Natural killer cell (primary cell): ENCODE measurements around the gene REL. TPM values are rescaled to one million over a fixed set of nuclear protein-coding genes. Genes with fewer than 3 reads are reported as not detected.

Experiments
- ATAC-seq, 3 donors: fragments of 150-1000 bp in 2 of 3; fragments of 200-7000 bp in 1 of 3; cut with Tn5 transposase; 1 replicate in 1 of 3; 2 replicates in 2 of 3; pipeline ENCODE4 v1.10.0; 2021; ENCODE audit warnings: mild to moderate bottlenecking in 2 of 3, moderate library complexity in 2 of 3
- DNase-seq, 2 donors: peaks; one replicate each; pipeline versions ENCODE4 v3.0.0 to v3.0.0-alpha.2; 2013 to 2021; ENCODE audit warnings: mixed read lengths in 1 of 2
- H3K27ac ChIP-seq: one replicate; pipeline ENCODE4 v1.5.1; 2013; ENCODE audit warnings: mild to moderate bottlenecking, low read length
- H3K27me3 ChIP-seq: one replicate; pipeline ENCODE4 v1.6.1; 2013; ENCODE audit warnings: low read length; ENCODE audit not compliant: control insufficient read depth, insufficient read depth
- H3K36me3 ChIP-seq: one replicate; pipeline ENCODE4 v1.6.1; 2013; ENCODE audit warnings: low read length; ENCODE audit not compliant: control insufficient read depth, insufficient read depth
- H3K4me1 ChIP-seq: one replicate; pipeline ENCODE4 v1.6.1; 2013; ENCODE audit warnings: low read length; ENCODE audit not compliant: control insufficient read depth, insufficient read depth
- H3K4me3 ChIP-seq: one replicate; pipeline ENCODE4 v1.5.1; 2013; ENCODE audit warnings: low read length
- H3K9me3 ChIP-seq: one replicate; pipeline ENCODE4 v1.6.1; 2013; ENCODE audit warnings: low read length; ENCODE audit not compliant: control insufficient read depth, insufficient read depth
- H3K27ac Mint-ChIP-seq, 2 donors: one replicate each; pipeline ENCODE4 v1.8.0; 2022; ENCODE audit warnings: mild to moderate bottlenecking in 2 of 2, mixed read lengths in 2 of 2, moderate library complexity in 1 of 2
- H3K27me3 Mint-ChIP-seq, 2 donors: one replicate each; pipeline ENCODE4 v1.8.0; 2022; ENCODE audit warnings: low read depth in 2 of 2, mixed read lengths in 2 of 2
- H3K36me3 Mint-ChIP-seq: one replicate; pipeline ENCODE4 v1.8.0; 2022; ENCODE audit warnings: mixed read lengths
- H3K4me1 Mint-ChIP-seq, 2 donors: one replicate each; pipeline ENCODE4 v1.8.0; 2022; ENCODE audit warnings: mixed read lengths in 2 of 2
- H3K4me3 Mint-ChIP-seq: one replicate; pipeline ENCODE4 v1.8.0; 2022; ENCODE audit warnings: mild to moderate bottlenecking, moderate library complexity, mixed read lengths
- H3K9me3 Mint-ChIP-seq, 2 donors: one replicate each; pipeline ENCODE4 v1.8.0; 2022; ENCODE audit warnings: mixed read lengths in 2 of 2
- WGBS: methylation state at CpG from one replicate; pipeline ENCODE4 v1.1.7; 2013; ENCODE audit warnings: missing lambda C conversion rate; ENCODE audit not compliant: insufficient coverage; 5-methylcytosine and 5-hydroxymethylcytosine counted together
- intact Hi-C: fragments of 100-400 bp; cut with micrococcal nuclease; formaldehyde crosslinking; loops from one replicate; pipeline ENCODE4 v1.14.2; 2022
- total RNA-seq, 4 donors: library from RNA; stranded (reverse); fragments of 120-200 nt in 1 of 4; gene quantifications; one replicate each; pipeline versions ENCODE4 v1.2.3 to v1.2.4, GENCODE V29; 2013 to 2022
- TF ChIP-seq, protein P1 (sequence below): fragments of 200-600 bp; IDR thresholded peaks from one replicate; pipeline ENCODE4 v1.8.0; 2022; ENCODE audit warnings: antibody characterized with exemption

Gene REL
- total RNA-seq, result 100 to 1,000 TPM; 128 to 197 (median 178) TPM
- total RNA-seq (2013), result 106 TPM

DNA sequence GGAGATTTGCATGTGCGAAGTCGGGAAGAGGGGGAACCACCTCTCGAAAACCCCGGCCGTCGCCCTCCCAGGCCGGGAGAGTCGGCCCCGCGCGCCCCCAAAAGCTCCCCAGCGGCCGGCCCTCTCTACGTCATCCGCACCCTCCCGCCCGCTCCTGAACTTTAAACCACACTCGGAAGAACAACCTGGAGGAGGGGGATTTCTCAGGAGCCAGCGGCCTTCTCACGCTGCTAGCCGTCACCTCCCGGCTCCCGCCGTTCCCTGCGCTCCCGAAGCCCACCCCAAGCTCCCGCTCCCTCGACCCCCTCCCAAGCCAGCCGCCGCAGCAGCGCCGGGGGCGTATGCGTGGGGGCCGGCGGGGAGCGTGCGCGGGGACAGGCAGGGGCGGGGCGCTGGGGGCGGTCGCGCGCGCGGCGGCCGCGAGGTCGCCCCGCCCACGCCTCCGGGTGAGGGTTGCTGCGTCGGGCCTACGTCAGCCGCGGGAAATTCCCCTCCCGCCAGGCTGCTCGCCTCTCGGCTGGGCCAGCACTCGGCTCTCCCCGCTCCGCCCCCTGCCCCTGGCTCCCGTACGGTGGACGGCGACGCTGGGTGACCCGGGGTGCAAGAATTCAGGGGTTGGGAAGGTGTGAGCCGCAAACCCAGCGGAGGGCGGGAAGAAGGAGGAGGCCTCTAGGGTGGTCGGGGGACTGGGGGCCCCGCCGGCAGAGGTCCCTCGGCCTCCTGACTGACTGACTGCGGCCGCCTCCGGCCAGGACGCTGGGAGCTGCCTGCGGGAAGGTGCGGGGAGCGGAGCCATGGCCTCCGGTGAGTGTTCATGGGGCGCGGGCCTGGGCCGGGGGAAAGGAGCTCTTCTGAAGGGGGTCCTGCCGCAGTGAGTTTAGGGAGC lies at the start of gene REL:
Gene REL (plus strand): TSS at position 528 of the 886 bp plus-strand sequence. CDS start 267 bp downstream, at position 795.
- H3K27ac Mint-ChIP-seq, result peak within 1 kb of the TSS; percentile 96 to 99
- H3K9me3 Mint-ChIP-seq, result no peaks in the 10 kb centered on the region
- Histone ChIP-seq H3K27me3 (no peaks in the 10 kb centered on the region), H3K4me1 (peaks cover 6% of the 10 kb centered on the region), H3K27ac (peak within 1 kb of the TSS; percentile 100), H3K36me3 (no peaks in the 10 kb centered on the region), H3K9me3 (no peaks in the 10 kb centered on the region), H3K4me3 (peak within 1 kb of the TSS; percentile 99)
- TF ChIP-seq, protein P1, sequence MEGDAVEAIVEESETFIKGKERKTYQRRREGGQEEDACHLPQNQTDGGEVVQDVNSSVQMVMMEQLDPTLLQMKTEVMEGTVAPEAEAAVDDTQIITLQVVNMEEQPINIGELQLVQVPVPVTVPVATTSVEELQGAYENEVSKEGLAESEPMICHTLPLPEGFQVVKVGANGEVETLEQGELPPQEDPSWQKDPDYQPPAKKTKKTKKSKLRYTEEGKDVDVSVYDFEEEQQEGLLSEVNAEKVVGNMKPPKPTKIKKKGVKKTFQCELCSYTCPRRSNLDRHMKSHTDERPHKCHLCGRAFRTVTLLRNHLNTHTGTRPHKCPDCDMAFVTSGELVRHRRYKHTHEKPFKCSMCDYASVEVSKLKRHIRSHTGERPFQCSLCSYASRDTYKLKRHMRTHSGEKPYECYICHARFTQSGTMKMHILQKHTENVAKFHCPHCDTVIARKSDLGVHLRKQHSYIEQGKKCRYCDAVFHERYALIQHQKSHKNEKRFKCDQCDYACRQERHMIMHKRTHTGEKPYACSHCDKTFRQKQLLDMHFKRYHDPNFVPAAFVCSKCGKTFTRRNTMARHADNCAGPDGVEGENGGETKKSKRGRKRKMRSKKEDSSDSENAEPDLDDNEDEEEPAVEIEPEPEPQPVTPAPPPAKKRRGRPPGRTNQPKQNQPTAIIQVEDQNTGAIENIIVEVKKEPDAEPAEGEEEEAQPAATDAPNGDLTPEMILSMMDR, result no peak
- peak; percentile 92 to 98 for DNase-seq
- H3K4me3 Mint-ChIP-seq, result peak within 1 kb of the TSS; percentile 97
- peak; percentile 81 to 93 (median 85) for ATAC-seq
- peaks cover 43 to 45% of the 10 kb centered on the region in 2 donors for H3K4me1 Mint-ChIP-seq
- intact Hi-C loops, result loop anchor here (1.0 to 5.0 kb wide), 5 partner anchors 62 to 296 kb away; no protein-coding TSS in a partner anchor
- under 1% methylated on average over 89 of the region's 90 CpGs for WGBS
- no peaks in the 10 kb centered on the region for H3K36me3 Mint-ChIP-seq
- H3K27me3 Mint-ChIP-seq, result no peaks in the 10 kb centered on the region

DNA sequence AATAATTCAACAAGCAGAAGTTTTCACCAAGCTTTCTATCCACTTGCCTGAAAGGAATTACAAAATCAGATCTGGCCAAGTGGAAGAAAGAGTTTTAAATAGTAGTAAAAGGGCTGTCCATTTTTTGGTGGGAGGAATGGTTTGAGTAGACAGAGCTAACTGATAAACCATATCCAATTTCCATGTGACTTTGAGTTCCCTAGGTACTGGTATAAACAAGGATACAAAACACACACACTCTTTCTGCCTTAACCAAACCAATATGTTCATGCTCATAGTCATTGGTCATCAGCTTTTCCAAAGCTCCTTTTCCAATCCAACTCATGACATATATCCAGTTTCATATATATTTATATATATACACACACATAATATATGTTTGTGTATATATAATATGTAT lies 49.5 kb upstream of the REL start:
- Mint-ChIP-seq H3K4me3 (no peak overlapping the region), H3K4me1 (peaks cover 0 to 6% of the 10 kb centered on the region in 2 donors), H3K36me3 (no peaks in the 10 kb centered on the region), H3K27ac (no peak overlapping the region), H3K27me3 (peaks cover 7 to 22% of the 10 kb centered on the region in 2 donors), H3K9me3 (no peaks in the 10 kb centered on the region)
- no peak for ATAC-seq
- H3K9me3 ChIP-seq, result no peaks in the 10 kb centered on the region
- TF ChIP-seq, protein P1, result no peak
- H3K36me3 ChIP-seq, result no peaks in the 10 kb centered on the region
- no peak for DNase-seq
- intact Hi-C loops, result no loop called here
- H3K27me3 ChIP-seq, result no peaks in the 10 kb centered on the region
- H3K27ac ChIP-seq, result no peak overlapping the region
- H3K4me1 ChIP-seq, result peaks cover 2% of the 10 kb centered on the region
- no peak overlapping the region for H3K4me3 ChIP-seq

DNA sequence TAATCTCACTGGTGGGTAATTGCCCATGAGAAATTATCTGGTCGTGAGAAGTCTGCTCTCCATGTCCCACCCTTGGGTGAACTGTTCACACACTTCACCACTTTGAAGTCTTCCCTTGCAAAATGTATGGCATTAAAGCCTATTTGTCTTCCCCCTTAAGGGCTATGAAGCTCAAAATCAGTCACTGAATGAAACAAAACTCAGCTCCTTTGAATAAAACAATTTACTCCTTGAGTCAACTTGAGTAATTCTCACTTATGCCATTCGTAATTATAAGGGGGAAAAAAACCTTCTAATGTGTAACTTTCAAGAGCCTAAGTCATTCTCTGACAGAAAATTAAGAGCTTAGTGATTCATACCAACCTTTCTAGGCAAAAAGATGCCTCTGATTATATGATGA lies 48.8 kb upstream of the REL start:
- Histone ChIP-seq H3K27me3 (no peaks in the 10 kb centered on the region), H3K4me3 (no peak overlapping the region), H3K9me3 (no peaks in the 10 kb centered on the region), H3K4me1 (peaks cover 2% of the 10 kb centered on the region), H3K27ac (no peak overlapping the region), H3K36me3 (no peaks in the 10 kb centered on the region)
- no peak for DNase-seq
- Mint-ChIP-seq H3K4me1 (peaks cover 0 to 6% of the 10 kb centered on the region in 2 donors), H3K36me3 (no peaks in the 10 kb centered on the region), H3K9me3 (no peaks in the 10 kb centered on the region), H3K27me3 (peaks cover 7 to 22% of the 10 kb centered on the region in 2 donors), H3K4me3 (no peak overlapping the region), H3K27ac (no peak overlapping the region)
- WGBS, result 46% methylated on average over 1 of the region's 2 CpGs
- intact Hi-C loops, result no loop called here
- TF ChIP-seq, protein P1, result no peak
- no peak for ATAC-seq
